Adrenal gland (tissue), 5 donors: ENCODE results near the gene CEP164.
"Not testable (repeated sequence)": the region's sequence is repeated elsewhere in the genome, so short reads cannot be mapped to it uniquely, and the experiment has no call there.

Experiments used
- POLR2A ChIP-seq, 2 donors: fragments of 450-650 bp; IDR thresholded peaks; one replicate each; pipeline ENCODE4 v1.6.1; 2017; ENCODE audit warnings: antibody characterized with exemption in 2 of 2, mild to moderate bottlenecking in 2 of 2, moderate library complexity in 1 of 2
- TF ChIP-seq, protein P1 (sequence below), 6 experiments: fragments of 450-650 bp in 4 of 6; fragments of 200-600 bp in 2 of 6; sonication (generic) in 1 of 6; IDR thresholded peaks; 1 replicate in 5 of 6; 2 replicates in 1 of 6; pipeline versions ENCODE4 v1.5.1 to v1.8.0; 2016 to 2021; ENCODE audit warnings: antibody characterized with exemption in 6 of 6, mild to moderate bottlenecking in 2 of 6, moderate library complexity in 1 of 6
- donor health status: DM: no; HTN: no; CAD: no.

DNA sequence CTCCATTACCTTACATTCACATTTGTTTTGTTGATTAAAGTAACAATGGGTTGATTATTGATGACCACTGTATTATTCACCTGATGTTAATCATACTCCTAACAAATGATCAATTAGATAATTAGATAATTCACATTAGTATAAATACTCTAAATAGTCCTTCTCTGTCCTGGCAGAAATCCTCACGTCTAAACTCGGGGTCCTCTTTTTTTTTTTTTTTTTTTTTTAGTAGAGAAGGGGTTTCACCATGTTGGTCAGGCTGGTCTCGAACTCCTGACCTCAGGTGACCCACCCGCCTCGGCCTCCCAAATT, 443 bp upstream of the CEP164 start:
- TF ChIP-seq, protein P1, sequence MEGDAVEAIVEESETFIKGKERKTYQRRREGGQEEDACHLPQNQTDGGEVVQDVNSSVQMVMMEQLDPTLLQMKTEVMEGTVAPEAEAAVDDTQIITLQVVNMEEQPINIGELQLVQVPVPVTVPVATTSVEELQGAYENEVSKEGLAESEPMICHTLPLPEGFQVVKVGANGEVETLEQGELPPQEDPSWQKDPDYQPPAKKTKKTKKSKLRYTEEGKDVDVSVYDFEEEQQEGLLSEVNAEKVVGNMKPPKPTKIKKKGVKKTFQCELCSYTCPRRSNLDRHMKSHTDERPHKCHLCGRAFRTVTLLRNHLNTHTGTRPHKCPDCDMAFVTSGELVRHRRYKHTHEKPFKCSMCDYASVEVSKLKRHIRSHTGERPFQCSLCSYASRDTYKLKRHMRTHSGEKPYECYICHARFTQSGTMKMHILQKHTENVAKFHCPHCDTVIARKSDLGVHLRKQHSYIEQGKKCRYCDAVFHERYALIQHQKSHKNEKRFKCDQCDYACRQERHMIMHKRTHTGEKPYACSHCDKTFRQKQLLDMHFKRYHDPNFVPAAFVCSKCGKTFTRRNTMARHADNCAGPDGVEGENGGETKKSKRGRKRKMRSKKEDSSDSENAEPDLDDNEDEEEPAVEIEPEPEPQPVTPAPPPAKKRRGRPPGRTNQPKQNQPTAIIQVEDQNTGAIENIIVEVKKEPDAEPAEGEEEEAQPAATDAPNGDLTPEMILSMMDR (IDR thresholded peaks at IDR 0.05): not testable (repeated sequence)
- TF ChIP-seq POLR2A (IDR thresholded peaks at IDR 0.05): not testable (repeated sequence)
